ENCODE results near the gene IRAK2.

- TF ChIP-seq, protein P1, sequence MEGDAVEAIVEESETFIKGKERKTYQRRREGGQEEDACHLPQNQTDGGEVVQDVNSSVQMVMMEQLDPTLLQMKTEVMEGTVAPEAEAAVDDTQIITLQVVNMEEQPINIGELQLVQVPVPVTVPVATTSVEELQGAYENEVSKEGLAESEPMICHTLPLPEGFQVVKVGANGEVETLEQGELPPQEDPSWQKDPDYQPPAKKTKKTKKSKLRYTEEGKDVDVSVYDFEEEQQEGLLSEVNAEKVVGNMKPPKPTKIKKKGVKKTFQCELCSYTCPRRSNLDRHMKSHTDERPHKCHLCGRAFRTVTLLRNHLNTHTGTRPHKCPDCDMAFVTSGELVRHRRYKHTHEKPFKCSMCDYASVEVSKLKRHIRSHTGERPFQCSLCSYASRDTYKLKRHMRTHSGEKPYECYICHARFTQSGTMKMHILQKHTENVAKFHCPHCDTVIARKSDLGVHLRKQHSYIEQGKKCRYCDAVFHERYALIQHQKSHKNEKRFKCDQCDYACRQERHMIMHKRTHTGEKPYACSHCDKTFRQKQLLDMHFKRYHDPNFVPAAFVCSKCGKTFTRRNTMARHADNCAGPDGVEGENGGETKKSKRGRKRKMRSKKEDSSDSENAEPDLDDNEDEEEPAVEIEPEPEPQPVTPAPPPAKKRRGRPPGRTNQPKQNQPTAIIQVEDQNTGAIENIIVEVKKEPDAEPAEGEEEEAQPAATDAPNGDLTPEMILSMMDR (conservative IDR thresholded peaks at IDR 0.05; ENCODE audit: low read depth, low read length) = no peak
- TF ChIP-seq EZH2 (IDR thresholded peaks at IDR 0.05; ENCODE audit: borderline replicate concordance, low read depth, low read length, poor library complexity, severe bottlenecking) = no peak
These were observed 4.4 kb upstream of the IRAK2 start for GRCh38 chr3:10160346-10160745.
